NCI-H146 treated with DMSO at 0.1 percent for 48 hours (cell line): ENCODE measurements around the gene MRTFA.
"Not testable (repeated sequence)": the region's sequence is repeated elsewhere in the genome, so short reads cannot be mapped to it uniquely, and the experiment has no call there.

Source experiments
- DNase-seq: peaks from one replicate; lab custom pipeline; 2025; ENCODE audit not compliant: unreplicated experiment; lab: John Stamatoyannopoulos, UW

Gene MRTFA

DNA sequence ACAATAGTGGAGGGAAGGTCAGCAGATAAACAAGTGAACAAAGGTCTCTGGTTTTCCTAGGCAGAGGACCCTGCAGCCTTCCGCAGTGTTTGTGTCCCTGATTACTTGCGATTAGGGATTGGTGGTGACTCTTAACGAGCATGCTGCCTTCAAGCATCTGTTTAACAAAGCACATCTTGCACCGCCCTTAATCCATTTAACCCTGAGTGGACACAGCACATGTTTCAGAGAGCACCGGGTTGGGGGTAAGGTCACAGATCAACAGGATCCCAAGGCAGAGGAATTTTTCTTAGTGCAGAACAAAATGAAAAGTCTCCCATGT, 136.1 kb downstream of the MRTFA start:
- not testable (repeated sequence) for DNase-seq

DNA sequence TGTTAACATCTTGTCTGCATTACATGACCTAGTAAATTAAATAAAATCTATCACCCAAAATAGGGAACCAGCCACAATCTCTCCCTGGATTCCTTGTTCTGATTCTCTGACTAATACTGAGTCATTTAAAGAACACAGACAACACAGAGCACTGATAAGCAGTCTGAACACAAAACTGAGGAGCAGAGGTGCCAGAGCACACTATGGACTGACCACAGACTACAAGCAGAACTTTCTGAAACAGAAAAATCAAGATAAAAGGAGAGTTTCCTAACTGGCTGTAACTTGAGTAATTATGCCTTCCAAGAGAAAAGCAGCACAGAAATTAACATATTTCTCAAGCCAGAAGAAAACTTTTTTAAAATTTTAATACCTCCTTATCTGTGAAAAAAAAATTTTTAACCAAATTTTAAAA, 137.3 kb downstream of the MRTFA start:
- DNase-seq: no peak

DNA sequence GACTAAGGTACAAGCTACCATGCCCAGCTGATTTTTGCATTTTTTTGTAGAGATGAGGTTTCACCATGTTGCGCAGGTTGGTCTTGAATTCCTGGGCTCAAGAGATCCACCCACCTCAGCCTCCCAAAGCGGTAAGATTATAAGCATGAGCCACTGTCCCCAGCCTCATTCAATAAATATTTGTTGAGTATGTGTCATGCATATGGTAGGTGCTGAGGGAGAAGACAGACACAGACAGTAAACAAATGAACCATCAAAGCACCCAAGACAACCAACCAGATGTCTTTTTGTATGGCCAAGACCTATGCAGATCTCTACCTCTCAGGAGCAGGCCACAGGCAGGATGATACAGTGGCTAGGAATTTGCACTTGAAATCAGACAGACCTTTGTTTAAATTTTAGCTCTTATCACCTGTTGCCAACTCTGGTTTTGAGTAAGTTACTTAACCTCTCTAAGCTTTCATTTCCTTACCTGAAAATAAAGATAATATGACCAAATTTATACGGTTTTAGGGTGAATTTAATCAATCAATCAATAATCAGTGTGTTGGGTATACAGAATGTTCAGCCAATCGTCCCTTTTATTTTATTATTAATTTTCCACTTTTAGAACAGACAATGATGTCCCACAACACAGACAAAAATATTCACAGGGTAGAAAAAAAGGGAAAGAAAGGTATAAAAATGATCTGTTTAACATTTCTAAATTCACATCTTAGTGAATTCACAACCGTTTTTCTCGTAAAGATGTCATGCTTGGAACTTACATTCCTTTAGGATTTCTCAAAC, 137.9 kb downstream of the MRTFA start:
- no peak for DNase-seq

- no peak for DNase-seq
Observed at GRCh38 chr22:40493441-40493840, 143.1 kb downstream of the MRTFA start.

- DNase-seq: no peak
Observed at GRCh38 chr22:40491990-40492631, 144.4 kb downstream of the MRTFA start.

- peak; percentile 14 for DNase-seq
Observed at GRCh38 chr22:40487663-40488249, 148.8 kb downstream of the MRTFA start.

DNA sequence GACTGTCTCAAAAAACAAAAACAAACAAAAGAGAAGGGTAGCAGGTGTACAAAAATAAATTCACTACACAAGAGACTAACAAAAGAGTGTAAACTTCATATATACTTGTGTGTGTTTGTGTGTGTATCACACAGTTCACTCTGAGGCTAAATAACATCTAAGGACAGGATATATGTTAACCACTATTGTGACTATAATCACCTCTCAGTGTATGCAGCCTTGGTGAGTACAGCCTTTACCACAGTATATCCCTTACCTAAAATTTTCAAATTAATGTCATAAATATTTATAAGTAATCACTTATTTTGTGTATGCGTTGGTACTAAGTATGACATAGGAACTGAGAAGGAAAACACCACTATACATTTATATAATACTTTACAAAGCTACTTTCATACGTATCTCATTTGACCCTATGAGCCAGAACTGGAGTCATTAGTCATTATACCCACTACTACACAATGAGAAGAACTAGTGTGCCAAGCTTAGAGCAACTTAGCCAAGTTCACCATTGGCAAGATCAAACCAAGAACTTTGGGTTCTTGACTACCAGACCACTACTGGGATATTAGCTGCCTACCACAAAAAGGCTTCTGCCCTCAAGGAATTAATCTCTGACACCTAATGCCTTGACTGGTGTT, 149.4 kb downstream of the MRTFA start:
- no peak for DNase-seq

GRCh38 chr22:40485813-40486667, 150.5 kb downstream of the MRTFA start:
- no peak for DNase-seq

DNA sequence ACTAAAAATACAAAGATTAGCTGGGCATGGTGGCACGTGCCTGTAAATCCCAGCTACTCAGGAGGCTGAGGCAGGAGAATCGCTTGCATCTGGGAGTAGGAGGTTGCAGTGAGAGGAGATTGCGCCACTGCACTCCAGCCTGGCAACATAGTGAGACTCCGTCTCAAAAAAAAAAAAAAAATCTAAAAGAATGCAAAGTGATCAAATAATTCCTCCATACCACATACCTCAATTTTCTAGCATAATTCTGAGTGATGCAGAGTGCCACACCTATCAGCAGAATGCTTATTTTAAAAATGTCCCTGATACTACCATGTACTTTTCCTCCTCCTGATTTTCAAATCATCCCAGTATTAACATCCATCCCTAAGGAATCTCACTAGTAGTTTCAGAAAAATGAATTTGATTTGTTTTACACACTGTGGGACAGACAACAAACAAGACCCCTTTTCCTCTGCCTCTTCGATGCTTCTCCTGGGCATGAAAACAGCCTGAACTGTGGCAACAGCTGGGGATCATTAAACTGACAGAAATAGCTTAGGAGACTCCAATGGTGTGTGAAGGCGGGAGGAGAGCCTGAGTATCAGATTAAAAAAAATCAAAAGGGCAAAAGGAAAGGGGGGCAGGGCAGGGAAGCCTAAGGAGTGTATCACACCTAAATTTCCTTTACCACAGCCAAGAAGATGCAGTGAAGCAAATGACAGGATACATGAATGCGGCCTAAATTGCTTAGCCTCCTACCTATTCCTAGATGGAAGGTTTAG, 151.4 kb downstream of the MRTFA start:
- DNase-seq: no peak

DNA sequence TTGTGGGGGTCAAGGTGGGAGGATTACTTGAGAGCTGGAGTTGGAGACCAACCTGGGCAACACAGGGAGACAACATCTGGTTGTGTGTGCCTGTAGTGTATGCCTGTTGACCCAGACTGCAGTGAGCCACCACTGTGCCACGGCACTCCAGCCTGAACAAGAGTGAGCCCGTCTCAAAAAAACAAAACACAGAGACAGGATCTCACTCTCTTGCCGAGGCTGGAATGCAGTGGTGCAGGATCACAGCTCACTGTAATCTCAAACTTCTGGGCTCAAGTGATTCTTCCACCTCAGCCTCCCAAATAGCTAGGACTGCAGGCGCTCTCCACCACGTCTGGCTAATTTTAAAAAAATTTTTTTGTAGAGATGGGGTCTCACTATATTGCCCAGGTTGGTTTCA, 153.6 kb downstream of the MRTFA start:
- no peak for DNase-seq

- DNase-seq: no peak
Observed at GRCh38 chr22:40482391-40482790, 154.1 kb downstream of the MRTFA start.

DNA sequence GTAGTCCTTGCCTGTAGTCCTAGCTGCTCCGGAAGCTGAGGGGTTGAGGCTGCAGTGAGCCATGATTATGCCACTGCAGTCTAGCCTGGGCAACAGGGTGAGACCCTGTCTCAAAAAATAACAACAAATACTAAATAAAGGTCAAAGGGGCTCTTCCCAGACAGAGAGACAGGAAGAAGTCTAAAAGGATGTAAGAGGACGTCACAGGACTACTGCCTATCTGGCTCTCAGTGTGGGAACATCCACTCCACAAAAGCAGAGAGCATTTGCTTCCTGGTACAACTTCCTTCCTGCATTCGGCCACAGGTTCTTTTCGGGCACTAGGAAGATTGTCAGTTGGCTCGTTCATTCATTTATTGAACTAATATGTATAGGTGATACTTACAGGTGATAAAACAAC, 155.5 kb downstream of the MRTFA start:
- DNase-seq: no peak

GRCh38 chr22:40479887-40480538, 156.5 kb downstream of the MRTFA start:
- DNase-seq: no peak

GRCh38 chr22:40479126-40479800, 157.3 kb downstream of the MRTFA start:
- peak; percentile 79 for DNase-seq

DNA sequence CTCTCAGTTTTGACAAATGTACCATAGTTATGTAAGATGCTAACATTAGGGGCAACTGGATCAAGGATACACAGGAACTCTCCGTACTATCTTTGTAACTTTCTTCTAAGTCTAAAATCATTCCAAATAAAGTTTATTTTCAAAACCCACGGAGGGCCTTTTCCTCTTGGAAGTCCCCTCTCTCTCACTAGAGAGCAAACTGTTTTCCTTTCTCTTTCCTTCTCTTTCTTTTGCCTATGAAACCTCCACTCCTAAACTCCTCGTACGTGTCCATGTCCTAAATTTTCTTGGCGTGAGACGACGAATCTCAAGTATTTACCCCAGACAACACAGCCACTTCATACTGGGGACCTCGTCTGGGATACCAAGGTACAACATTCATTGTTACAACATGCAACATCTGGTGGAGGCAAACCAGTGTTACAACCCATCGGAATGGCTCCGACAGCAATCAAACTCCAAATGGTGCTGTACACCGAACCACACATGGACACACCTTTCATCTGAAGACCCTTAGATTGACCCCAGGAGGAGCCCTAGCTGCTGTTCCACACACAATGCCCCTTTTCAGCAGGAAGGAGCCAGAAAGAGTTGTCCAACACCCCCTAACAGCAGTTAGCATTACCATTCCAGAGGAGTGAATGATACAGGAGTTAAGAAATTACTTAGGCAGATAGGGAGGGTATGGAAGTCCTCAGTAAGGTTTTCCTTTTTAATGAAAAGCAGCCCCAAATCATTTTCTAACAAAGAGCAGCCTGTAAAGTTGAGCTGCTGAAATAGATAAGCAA, 158.0 kb downstream of the MRTFA start:
- no peak for DNase-seq

GRCh38 chr22:40477683-40478337, 158.7 kb downstream of the MRTFA start:
- DNase-seq: no peak

GRCh38 chr22:40476341-40476740, 160.2 kb downstream of the MRTFA start:
- DNase-seq: no peak

- DNase-seq: no peak
Observed at GRCh38 chr22:40473703-40474102, 162.8 kb downstream of the MRTFA start.
